Lung (tissue), 12 donors: ENCODE data around the gene PTPN13. TPM values are rescaled to one million over a fixed set of nuclear protein-coding genes. Genes with fewer than 3 reads are reported as not detected.

Source experiments
- ATAC-seq: fragments of 200-7000 bp; cut with Tn5 transposase; one replicate; pipeline ENCODE4 v1.9.1; 2020; ENCODE audit warnings: moderate number of reproducible peaks; ENCODE audit not compliant: insufficient read depth, low FRiP score
- DNase-seq, 3 donors: peaks; one replicate each; pipeline ENCODE4 v3.0.0-alpha.2; 2013 to 2017
- H3K27ac ChIP-seq, 2 donors: one replicate each; pipeline ENCODE4 v1.5.1; 2013; ENCODE audit warnings: mild to moderate bottlenecking in 2 of 2, moderate library complexity in 2 of 2, control low read depth in 1 of 2, inconsistent platforms in 1 of 2, low read depth in 1 of 2, low read length in 1 of 2
- H3K27me3 ChIP-seq, 3 donors: one replicate each; pipeline ENCODE4 v1.5.1; 2013; ENCODE audit warnings: low read length in 2 of 3; ENCODE audit not compliant: control insufficient read depth in 3 of 3, insufficient read depth in 3 of 3
- H3K36me3 ChIP-seq, 4 donors: one replicate each; pipeline ENCODE4 v1.5.1; 2013; ENCODE audit warnings: low read length in 4 of 4, mild to moderate bottlenecking in 1 of 4, moderate library complexity in 1 of 4; ENCODE audit not compliant: control insufficient read depth in 4 of 4, insufficient read depth in 4 of 4
- H3K4me1 ChIP-seq, 5 donors: one replicate each; pipeline ENCODE4 v1.5.1; 2013; ENCODE audit warnings: low read length in 5 of 5, mild to moderate bottlenecking in 2 of 5, moderate library complexity in 1 of 5; ENCODE audit not compliant: control insufficient read depth in 5 of 5, insufficient read depth in 5 of 5
- H3K4me3 ChIP-seq: one replicate; pipeline ENCODE4 v1.5.1; 2013; ENCODE audit warnings: mild to moderate bottlenecking, control low read depth, moderate library complexity
- H3K9ac ChIP-seq, 2 donors: one replicate each; pipeline ENCODE4 v1.5.1; 2013; ENCODE audit warnings: low read length in 2 of 2, control low read depth in 1 of 2; ENCODE audit not compliant: insufficient read depth in 1 of 2
- H3K9me3 ChIP-seq, 4 donors: one replicate each; pipeline ENCODE4 v1.5.1; 2013; ENCODE audit warnings: low read length in 3 of 4, mild to moderate bottlenecking in 1 of 4, moderate library complexity in 1 of 4; ENCODE audit not compliant: control insufficient read depth in 4 of 4, insufficient read depth in 3 of 4
- WGBS, 2 donors: extraction: QIAGEN DNeasy Blood & Tissue Kit; methylation state at CpG; one replicate each; pipeline ENCODE4 v1.1.7; 2013; 5-methylcytosine and 5-hydroxymethylcytosine counted together
- polyA plus RNA-seq, 2 donors: library from polyadenylated mRNA; stranded (reverse); fragments of 200-250 nt; gene quantifications; one replicate each; pipeline ENCODE4 v1.2.1, GENCODE V29; 2013
- total RNA-seq, 2 donors: library from RNA; depleted of rRNA in 1 of 2; stranded (reverse); fragments of >200 nt in 1 of 2; gene quantifications; one replicate each; pipeline ENCODE4 v1.2.1, GENCODE V29; 2014 to 2021
- TF ChIP-seq, protein P1 (sequence below): IDR thresholded peaks from 2 replicates; pipeline ENCODE4 v1.5.1; 2012; ENCODE audit warnings: mild to moderate bottlenecking; ENCODE audit errors: control extremely low read depth, extremely low read depth
- donor health status: control.
- donor health status: control.
- donor health status: Bipolar disorder and iron deficiency.
- donor health status: healthy.
- donor health status: DM: yes; HTN: yes; CAD: no.

The PTPN13 gene
- total and polyA plus RNA-seq, 4 donors, result 8.3 to 95.0 (median 47.9) TPM

DNA sequence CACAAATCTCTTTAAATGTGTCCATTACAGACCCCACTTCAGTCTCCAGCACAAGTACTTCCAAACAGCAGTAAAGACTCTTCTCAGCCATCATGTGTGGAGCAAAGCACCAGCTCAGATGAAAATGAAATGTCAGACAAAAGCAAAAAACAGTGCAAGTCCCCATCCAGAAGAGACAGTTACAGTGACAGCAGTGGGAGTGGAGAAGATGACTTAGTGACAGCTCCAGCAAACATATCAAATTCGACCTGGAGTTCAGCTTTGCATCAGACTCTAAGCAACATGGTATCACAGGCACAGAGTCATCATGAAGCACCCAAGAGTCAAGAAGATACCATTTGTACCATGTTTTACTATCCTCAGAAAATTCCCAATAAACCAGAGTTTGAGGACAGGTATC is 177.0 kb downstream of the PTPN13 start:
- ATAC-seq, result no peak
- H3K4me1 ChIP-seq, result no peaks in the 10 kb centered on the region
- peaks cover 0 to 35% (median 8%) of the 10 kb centered on the region in 4 donors for H3K36me3 ChIP-seq
- H3K4me3 ChIP-seq, result no peak overlapping the region
- TF ChIP-seq, protein P1, sequence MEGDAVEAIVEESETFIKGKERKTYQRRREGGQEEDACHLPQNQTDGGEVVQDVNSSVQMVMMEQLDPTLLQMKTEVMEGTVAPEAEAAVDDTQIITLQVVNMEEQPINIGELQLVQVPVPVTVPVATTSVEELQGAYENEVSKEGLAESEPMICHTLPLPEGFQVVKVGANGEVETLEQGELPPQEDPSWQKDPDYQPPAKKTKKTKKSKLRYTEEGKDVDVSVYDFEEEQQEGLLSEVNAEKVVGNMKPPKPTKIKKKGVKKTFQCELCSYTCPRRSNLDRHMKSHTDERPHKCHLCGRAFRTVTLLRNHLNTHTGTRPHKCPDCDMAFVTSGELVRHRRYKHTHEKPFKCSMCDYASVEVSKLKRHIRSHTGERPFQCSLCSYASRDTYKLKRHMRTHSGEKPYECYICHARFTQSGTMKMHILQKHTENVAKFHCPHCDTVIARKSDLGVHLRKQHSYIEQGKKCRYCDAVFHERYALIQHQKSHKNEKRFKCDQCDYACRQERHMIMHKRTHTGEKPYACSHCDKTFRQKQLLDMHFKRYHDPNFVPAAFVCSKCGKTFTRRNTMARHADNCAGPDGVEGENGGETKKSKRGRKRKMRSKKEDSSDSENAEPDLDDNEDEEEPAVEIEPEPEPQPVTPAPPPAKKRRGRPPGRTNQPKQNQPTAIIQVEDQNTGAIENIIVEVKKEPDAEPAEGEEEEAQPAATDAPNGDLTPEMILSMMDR, result no peak
- no peak overlapping the region for H3K27ac ChIP-seq
- H3K9me3 ChIP-seq, result no peaks in the 10 kb centered on the region
- WGBS, 2 donors, result 86 to 92% methylated on average over 1 of the region's 1 CpG
- no peaks in the 10 kb centered on the region for H3K27me3 ChIP-seq
- no peak for DNase-seq
- no peak overlapping the region for H3K9ac ChIP-seq

DNA sequence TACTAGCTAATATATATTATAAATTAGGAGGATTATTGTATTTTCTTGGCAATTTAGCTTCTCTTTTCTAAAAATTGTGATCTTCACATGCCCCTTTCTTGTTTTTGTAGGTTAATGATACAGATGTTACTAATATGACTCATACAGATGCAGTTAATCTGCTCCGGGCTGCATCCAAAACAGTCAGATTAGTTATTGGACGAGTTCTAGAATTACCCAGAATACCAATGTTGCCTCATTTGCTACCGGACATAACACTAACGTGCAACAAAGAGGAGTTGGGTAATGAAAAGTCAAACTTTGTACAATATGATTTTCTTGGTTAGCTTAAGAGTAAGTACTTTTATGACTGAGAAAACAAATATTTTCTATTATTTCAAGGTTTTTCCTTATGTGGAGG is 180.9 kb downstream of the PTPN13 start:
- no peaks in the 10 kb centered on the region for H3K9me3 ChIP-seq
- no peak for ATAC-seq
- WGBS, 2 donors, result 87 to 96% methylated on average over 4 of the region's 4 CpGs
- H3K4me3 ChIP-seq, result no peak overlapping the region
- DNase-seq, result no peak
- no peaks in the 10 kb centered on the region for H3K27me3 ChIP-seq
- TF ChIP-seq, protein P1, result no peak
- no peak overlapping the region for H3K27ac ChIP-seq
- peaks cover 0 to 33% (median 9%) of the 10 kb centered on the region in 4 donors for H3K36me3 ChIP-seq
- no peak overlapping the region for H3K9ac ChIP-seq
- H3K4me1 ChIP-seq, result no peaks in the 10 kb centered on the region

DNA sequence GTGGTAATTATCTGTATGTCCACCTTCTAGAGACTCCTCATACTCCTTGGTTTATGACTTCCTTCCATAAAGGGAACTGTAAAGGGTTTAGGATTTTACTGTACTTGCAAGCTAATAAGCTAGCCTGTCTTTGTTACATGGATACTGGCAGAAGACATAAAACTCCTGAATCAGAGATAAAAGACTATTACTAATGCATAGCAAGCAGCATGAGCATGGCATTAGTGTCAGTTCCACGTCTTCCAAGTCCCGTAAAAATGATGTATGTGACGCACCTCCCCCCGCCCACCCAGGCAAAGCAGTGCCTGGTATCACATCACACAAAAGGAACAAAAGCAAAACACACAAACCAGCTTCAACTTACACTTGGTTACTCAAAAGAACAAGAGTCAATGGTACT is 184.1 kb downstream of the PTPN13 start:
- ATAC-seq (no peak), DNase-seq (no peak)
- no peaks in the 10 kb centered on the region for H3K9me3 ChIP-seq
- no peak overlapping the region for H3K9ac ChIP-seq
- no peak overlapping the region for H3K4me3 ChIP-seq
- no peak overlapping the region for H3K27ac ChIP-seq
- no peaks in the 10 kb centered on the region for H3K27me3 ChIP-seq
- 92 to 96% methylated on average over 4 of the region's 4 CpGs for WGBS, 2 donors
- H3K4me1 ChIP-seq, result no peaks in the 10 kb centered on the region
- TF ChIP-seq, protein P1, result no peak
- H3K36me3 ChIP-seq, result peaks cover 0 to 20% (median 6%) of the 10 kb centered on the region in 4 donors

DNA sequence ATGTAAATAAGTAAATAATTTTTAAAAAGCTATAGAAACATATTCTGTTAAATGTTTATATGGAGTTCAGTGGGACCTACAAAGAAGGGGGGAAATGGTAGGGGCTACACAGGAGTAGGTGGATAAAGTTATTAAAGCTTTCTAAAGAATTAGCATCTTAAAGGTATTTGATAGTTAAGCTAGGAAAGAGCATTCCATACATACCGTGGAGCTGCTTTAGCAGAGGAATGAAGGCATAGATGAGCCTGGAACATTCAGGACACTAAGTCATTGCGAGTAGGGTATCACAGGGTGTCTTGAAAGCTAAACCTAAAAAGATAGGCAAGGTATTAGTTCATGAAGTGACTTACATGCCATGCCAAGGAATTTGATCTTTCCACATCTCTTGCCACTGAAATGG is 194.7 kb downstream of the PTPN13 start:
- DNase-seq (no peak), ATAC-seq (no peak)
- H3K27ac ChIP-seq, result no peak overlapping the region
- no peak overlapping the region for H3K9ac ChIP-seq
- 63 to 89% methylated on average over 2 of the region's 2 CpGs for WGBS, 2 donors
- H3K4me1 ChIP-seq, result no peaks in the 10 kb centered on the region
- H3K36me3 ChIP-seq, result peaks cover 0 to 31% (median 19%) of the 10 kb centered on the region in 4 donors
- H3K27me3 ChIP-seq, result no peaks in the 10 kb centered on the region
- TF ChIP-seq, protein P1, result no peak
- peaks cover 0 to 5% (median 0%) of the 10 kb centered on the region in 4 donors for H3K9me3 ChIP-seq
- H3K4me3 ChIP-seq, result no peak overlapping the region
